Thyroid gland (tissue), 4 donors: ENCODE results near the gene FOSB. TPM values are rescaled to one million over a fixed set of nuclear protein-coding genes. Genes with fewer than 3 reads are reported as not detected.
A peak's percentile ranks its signal among the peaks of the same experiment; 100 is the strongest.

Experiments used
- DNase-seq, 2 donors: peaks; one replicate each; pipeline ENCODE4 v3.0.0-alpha.2; 2019
- H3K27ac ChIP-seq, 3 donors: fragments of 200-600 bp; sonication (generic); 1 replicate in 2 of 3; 2 replicates in 1 of 3; pipeline ENCODE4 v1.5.1; 2016 to 2019; ENCODE audit warnings: mild to moderate bottlenecking in 1 of 3, moderate library complexity in 1 of 3
- H3K27me3 ChIP-seq: fragments of 200-600 bp; sonication (generic); one replicate; pipeline ENCODE4 v1.5.1; 2019
- H3K36me3 ChIP-seq, 2 donors: fragments of 200-600 bp; sonication (generic); one replicate each; pipeline ENCODE4 v1.5.1; 2016 to 2019
- H3K4me1 ChIP-seq, 2 donors: fragments of 200-600 bp; sonication (generic); one replicate each; pipeline ENCODE4 v1.5.1; 2017 to 2019
- H3K4me3 ChIP-seq, 3 donors: fragments of 200-600 bp; sonication (generic); replicated peaks in 1 of 3; 1 replicate in 2 of 3; 2 replicates in 1 of 3; pipeline ENCODE4 v1.5.1; 2016; ENCODE audit warnings: mild to moderate bottlenecking in 1 of 3
- H3K9me3 ChIP-seq: fragments of 200-600 bp; sonication (generic); one replicate; pipeline ENCODE4 v1.5.1; 2017
- CTCF ChIP-seq, 6 experiments: fragments of 200-600 bp in 3 of 6; fragments of 450-650 bp in 3 of 6; sonication (generic) in 3 of 6; IDR thresholded peaks; one replicate each; pipeline ENCODE4 v1.5.1; 2016 to 2019; ENCODE audit warnings: antibody characterized with exemption in 6 of 6, mild to moderate bottlenecking in 2 of 6, inconsistent platforms in 1 of 6, moderate library complexity in 1 of 6
- POLR2A ChIP-seq, 2 donors: fragments of 450-650 bp; IDR thresholded peaks; one replicate each; pipeline ENCODE4 v1.6.1; 2017; ENCODE audit warnings: antibody characterized with exemption in 2 of 2, mild to moderate bottlenecking in 2 of 2, moderate library complexity in 1 of 2
- WGBS, 2 donors: methylation state at CpG; one replicate each; pipeline ENCODE4 v1.1.5; 2017; 5-methylcytosine and 5-hydroxymethylcytosine counted together
- intact Hi-C: fragments of 100-400 bp; cut with DNase I; formaldehyde crosslinking; loops from one replicate; pipeline ENCODE4 v1.15.1; 2023
- total RNA-seq, 4 donors: library from RNA; depleted of rRNA; stranded (reverse); fragments of >200 nt; gene quantifications; one replicate each; pipeline ENCODE4 v1.2.3, GENCODE V29; 2016

Gene FOSB
- total RNA-seq, 4 donors from 2014 or later = 1.6 to 3.3 (median 2.4) TPM

GRCh38 chr19:45488708-45489107, 20.9 kb downstream of the FOSB start:
- no peak for DNase-seq
- Histone ChIP-seq H3K36me3 (no peaks in the 10 kb centered on the region), H3K9me3 (no peaks in the 10 kb centered on the region), H3K27me3 (no peaks in the 10 kb centered on the region), H3K4me3 (no peak overlapping the region), H3K4me1 (peaks cover 0 to 21% of the 10 kb centered on the region in 2 donors), H3K27ac (no peak overlapping the region)
- WGBS, 2 donors = 92% methylated on average over 15 of the region's 15 CpGs
- TF ChIP-seq CTCF (IDR thresholded peaks at IDR 0.05) = no peak
- TF ChIP-seq POLR2A (IDR thresholded peaks at IDR 0.05) = no peak
- intact Hi-C loops = no loop called here

- DNase-seq = no peak
- no peaks in the 10 kb centered on the region for H3K9me3 ChIP-seq
- 87 to 89% methylated on average over 19 to 20 of the region's 20 CpGs for WGBS, 2 donors
- TF ChIP-seq POLR2A (IDR thresholded peaks at IDR 0.05) (no peak), CTCF (IDR thresholded peaks at IDR 0.05) (no peak)
- H3K36me3 ChIP-seq = no peaks in the 10 kb centered on the region
- no peaks in the 10 kb centered on the region for H3K27me3 ChIP-seq
- H3K4me1 ChIP-seq = peaks cover 0 to 21% of the 10 kb centered on the region in 2 donors
- intact Hi-C loops = no loop called here
- H3K4me3 ChIP-seq = no peak overlapping the region
- no peak overlapping the region for H3K27ac ChIP-seq
These were observed 21.5 kb downstream of the FOSB start for GRCh38 chr19:45489216-45489855.

- Histone ChIP-seq H3K27ac (no peak overlapping the region), H3K9me3 (no peaks in the 10 kb centered on the region), H3K36me3 (no peaks in the 10 kb centered on the region), H3K4me3 (no peak overlapping the region), H3K4me1 (peaks cover 10 to 23% of the 10 kb centered on the region in 2 donors), H3K27me3 (no peaks in the 10 kb centered on the region)
- no peak for TF ChIP-seq CTCF (IDR thresholded peaks at IDR 0.05)
- no peak for TF ChIP-seq POLR2A (IDR thresholded peaks at IDR 0.05)
- DNase-seq = no peak
- intact Hi-C loops = no loop called here
- 82 to 95% methylated on average over 5 of the region's 5 CpGs for whole genome bisulfite sequencing, 2 donors
These were observed 24.4 kb downstream of the FOSB start for GRCh38 chr19:45492137-45492626.

- 7 to 13% methylated on average over 15 to 29 of the region's 32 CpGs for WGBS, 2 donors
- TF ChIP-seq POLR2A (IDR thresholded peaks at IDR 0.05) (no peak), CTCF (IDR thresholded peaks at IDR 0.05) (no peak)
- Histone ChIP-seq H3K36me3 (no peaks in the 10 kb centered on the region), H3K4me3 (peak overlapping the region in 1 of 3 donors; percentile 29), H3K27ac (peak overlapping the region in 2 of 3 donors; percentile 3 to 24), H3K4me1 (peaks cover 11 to 26% of the 10 kb centered on the region in 2 donors), H3K27me3 (no peaks in the 10 kb centered on the region), H3K9me3 (no peaks in the 10 kb centered on the region)
- peak; percentile 22 to 43 for DNase-seq
- intact Hi-C loops = no loop called here
These were observed 25.1 kb downstream of the FOSB start for GRCh38 chr19:45492627-45493470.
